Fibroblast of villous mesenchyme (primary cell): ENCODE measurements around the gene TMEM260. TPM values are rescaled to one million over a fixed set of nuclear protein-coding genes. Genes with fewer than 3 reads are reported as not detected.

Source experiments
- DNase-seq: peaks from one replicate; pipeline ENCODE4 v3.0.0-alpha.2; 2010; ENCODE audit warnings: low read depth
- H3K4me3 ChIP-seq: 2 replicates; pipeline ENCODE4 v1.5.1; 2011; ENCODE audit warnings: low read depth, mild to moderate bottlenecking, low read length
- CTCF ChIP-seq: IDR thresholded peaks from 2 replicates; pipeline ENCODE4 v1.5.1; 2012; ENCODE audit warnings: low read depth, mild to moderate bottlenecking, low read length; ENCODE audit not compliant: insufficient read depth
- total RNA-seq: library from RNA; depleted of rRNA; stranded (reverse); fragments of >200 nt; gene quantifications from 2 replicates; pipeline ENCODE4 v1.2.3, GENCODE V29; 2012

The TMEM260 gene
- total RNA-seq, 1 donor: 19.9 TPM

- TF ChIP-seq CTCF: no peak
- no peak for DNase-seq
- H3K4me3 ChIP-seq: no peak overlapping the region
These were observed 27.0 kb upstream of the TMEM260 start for GRCh38 chr14:56552615-56553014.

GRCh38 chr14:56554301-56554700 is 25.3 kb upstream of the TMEM260 start:
- no peak for DNase-seq
- H3K4me3 ChIP-seq: no peak overlapping the region
- no peak for TF ChIP-seq CTCF

- DNase-seq: peak; percentile 59
- TF ChIP-seq CTCF: peak; percentile 76
- no peak overlapping the region for H3K4me3 ChIP-seq
These were observed 23.6 kb upstream of the TMEM260 start for GRCh38 chr14:56555921-56556570.

- no peak overlapping the region for H3K4me3 ChIP-seq
- TF ChIP-seq CTCF: no peak
- no peak for DNase-seq
These were observed 20.4 kb upstream of the TMEM260 start for GRCh38 chr14:56559182-56559581.

GRCh38 chr14:56561606-56562005 is 18.0 kb upstream of the TMEM260 start:
- no peak overlapping the region for H3K4me3 ChIP-seq
- TF ChIP-seq CTCF: no peak
- no peak for DNase-seq

GRCh38 chr14:56562883-56563282 is 16.7 kb upstream of the TMEM260 start:
- no peak for TF ChIP-seq CTCF
- DNase-seq: no peak
- no peak overlapping the region for H3K4me3 ChIP-seq

- no peak overlapping the region for H3K4me3 ChIP-seq
- TF ChIP-seq CTCF: no peak
- no peak for DNase-seq
These were observed 10.4 kb upstream of the TMEM260 start for GRCh38 chr14:56569174-56569573.
